OCI-M2 (cell line): Measurements from ENCODE around the gene PAGR1.
"Not testable (repeated sequence)": the region's sequence is repeated elsewhere in the genome, so short reads cannot be mapped to it uniquely, and the experiment has no call there.

Source experiments
- DNase-seq: peaks from one replicate; lab custom pipeline; 2025; ENCODE audit not compliant: unreplicated experiment; lab: John Stamatoyannopoulos, UW

PAGR1 gene

DNA sequence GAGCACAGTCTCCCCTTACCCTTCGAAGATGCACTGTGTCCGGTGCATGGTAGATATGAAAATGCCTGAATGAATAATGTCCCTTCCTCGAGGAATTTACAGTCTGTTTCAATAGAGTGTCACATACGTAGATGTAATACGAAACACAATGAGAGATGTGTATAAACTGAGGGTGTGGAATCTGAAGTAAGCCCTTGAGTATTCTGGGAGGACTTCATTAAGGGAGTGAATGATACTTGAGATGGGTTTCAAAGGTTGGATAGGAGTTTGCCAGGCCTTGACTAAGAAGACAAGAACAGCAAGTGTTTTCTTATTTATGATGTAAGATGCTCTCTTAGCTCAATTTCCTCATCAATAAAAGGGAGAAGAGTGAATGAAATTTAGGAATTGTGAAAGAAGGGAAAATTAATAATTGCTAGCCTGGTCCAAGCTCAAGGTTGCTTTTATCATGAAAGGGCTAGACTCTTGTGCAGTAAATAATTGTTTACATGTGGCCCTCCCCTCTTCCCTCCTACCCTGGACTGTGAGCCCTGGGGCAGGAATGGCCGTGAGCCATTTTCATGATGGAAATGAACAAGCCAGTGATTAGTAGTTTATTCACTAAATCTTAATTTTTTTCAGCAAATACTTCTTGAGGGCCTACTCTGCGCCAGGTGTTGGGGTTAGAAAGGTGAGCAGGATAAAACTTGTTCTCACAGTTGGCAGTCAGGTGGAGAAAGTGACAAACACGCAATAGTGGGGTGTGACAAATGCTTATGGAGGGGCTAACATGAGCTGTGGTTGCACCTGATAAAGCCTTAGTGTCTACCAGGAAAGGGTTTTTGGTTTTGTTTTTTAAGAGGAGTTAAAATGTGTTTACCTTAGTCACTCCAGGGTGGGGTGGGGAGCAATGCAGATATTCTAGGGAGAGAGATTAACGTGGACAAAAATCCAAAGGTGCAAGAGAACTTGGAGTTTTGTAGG lies 23.8 kb upstream of the PAGR1 start:
- DNase-seq: no peak

DNA sequence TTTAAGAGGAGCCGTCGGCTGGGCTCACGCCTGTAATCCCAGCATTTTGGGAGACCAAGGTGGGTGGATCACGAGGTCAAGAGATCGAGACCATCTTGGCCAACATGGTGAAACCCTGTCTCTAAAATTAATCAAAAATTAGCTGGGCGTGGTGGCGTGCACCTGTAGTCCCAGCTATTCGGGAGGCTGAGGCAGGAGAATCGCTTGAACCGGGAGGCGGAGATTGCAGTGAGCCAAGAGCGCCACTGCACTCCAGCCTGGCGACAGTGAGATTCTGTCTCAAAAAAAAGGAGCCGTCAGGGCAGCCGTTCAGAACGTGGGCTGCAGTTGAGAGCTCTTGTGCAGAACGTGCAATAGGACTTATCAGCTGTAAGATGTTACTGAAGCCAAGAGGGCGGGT lies 22.8 kb upstream of the PAGR1 start:
- DNase-seq: not testable (repeated sequence)

DNA sequence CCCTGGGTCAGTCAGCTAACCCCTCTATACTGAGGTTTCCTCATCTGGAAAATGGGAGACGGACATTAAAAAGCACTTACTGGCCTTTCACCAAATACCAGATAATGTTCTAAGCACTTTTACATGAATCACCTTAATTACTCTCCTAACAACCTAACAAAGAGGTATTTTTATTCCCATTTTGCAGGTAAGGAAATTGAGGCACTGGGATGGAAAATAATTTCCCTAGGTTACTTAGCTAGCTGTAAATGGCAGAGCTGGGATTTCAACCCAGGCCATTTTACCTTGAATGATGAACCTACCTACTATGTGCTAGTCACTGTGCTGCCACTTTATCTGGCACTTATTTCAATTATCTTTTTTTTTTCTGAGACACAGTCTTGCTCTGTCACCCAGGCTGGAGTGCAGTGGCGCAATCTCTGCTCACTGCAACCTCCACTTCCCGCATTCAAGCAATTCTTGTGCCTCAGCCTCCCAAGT lies 21.7 kb upstream of the PAGR1 start:
- DNase-seq: no peak

DNA sequence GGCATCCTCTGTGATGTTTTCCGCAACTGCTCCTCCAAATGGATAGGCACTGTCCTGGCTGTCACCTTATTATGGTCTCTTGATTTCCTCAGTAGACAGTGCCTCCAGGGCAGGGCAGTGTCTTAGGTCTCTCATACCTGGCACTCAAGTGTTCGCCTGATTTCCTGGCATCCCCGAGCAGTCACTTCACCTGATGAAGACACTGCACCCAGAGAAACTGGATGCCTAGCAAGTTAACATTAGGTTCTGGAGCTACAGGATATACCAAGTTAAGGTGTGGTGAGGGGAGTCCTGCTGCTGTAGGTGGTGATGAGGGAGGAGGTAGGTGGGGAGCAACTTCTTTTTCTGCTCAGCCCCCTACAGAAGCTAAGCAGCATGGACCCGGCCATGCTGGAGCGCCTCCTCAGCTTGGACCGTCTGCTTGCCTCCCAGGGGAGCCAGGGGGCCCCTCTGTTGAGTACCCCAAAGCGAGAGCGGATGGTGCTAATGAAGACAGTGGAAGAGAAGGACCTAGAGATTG lies 13.5 kb upstream of the PAGR1 start:
- no peak for DNase-seq

DNA sequence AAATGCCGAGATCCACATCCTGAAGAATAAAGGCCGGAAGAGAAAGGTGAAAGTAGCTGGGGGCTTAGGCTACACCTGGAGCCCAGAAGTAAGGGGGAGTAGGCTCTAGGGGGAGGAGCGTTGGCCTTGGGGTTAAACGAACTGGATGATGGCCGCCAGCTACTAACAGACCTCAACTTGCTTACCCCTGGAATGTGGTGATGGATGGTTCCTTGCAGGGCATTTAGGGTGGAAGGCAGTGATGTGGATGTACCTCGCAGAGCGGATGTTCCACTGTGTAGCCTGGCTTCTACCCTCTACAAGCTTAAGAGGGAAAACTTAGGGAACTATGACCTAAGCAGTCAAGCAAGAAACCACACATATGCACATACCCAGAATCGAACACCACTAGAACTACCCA lies 11.9 kb upstream of the PAGR1 start:
- no peak for DNase-seq

DNA sequence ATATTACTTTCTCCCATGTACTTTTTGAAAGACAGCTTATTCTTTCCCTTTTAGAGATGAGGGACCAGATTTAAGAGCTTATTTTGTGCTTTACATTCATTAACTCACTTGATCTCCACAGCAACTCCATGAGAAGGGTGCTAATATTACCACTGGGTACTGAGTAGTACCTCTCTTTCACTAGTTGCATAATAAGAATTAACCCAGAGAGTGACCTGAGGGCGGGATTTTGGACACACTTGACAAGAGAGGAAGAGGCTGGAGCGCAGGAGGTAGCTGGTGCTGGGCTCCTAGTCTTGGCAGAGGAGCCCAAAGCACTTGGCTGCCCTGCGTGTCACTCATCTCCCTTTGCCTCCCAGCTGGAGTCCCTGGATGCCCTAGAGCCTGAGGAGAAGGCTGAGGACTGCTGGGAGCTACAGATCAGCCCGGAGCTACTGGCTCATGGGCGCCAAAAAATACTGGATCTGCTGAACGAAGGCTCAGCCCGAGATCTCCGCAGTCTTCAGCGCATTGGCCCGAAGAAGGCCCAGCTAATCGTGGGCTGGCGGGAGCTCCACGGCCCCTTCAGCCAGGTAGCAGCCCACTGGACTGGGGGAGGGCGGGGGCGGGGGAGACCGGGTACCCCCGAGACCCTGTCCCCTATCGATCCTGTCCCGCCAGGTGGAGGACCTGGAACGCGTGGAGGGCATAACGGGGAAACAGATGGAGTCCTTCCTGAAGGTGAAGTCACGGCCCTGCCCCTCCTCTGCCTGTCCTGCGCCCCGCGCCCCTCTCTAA lies 11.3 kb upstream of the PAGR1 start:
- DNase-seq: no peak

DNA sequence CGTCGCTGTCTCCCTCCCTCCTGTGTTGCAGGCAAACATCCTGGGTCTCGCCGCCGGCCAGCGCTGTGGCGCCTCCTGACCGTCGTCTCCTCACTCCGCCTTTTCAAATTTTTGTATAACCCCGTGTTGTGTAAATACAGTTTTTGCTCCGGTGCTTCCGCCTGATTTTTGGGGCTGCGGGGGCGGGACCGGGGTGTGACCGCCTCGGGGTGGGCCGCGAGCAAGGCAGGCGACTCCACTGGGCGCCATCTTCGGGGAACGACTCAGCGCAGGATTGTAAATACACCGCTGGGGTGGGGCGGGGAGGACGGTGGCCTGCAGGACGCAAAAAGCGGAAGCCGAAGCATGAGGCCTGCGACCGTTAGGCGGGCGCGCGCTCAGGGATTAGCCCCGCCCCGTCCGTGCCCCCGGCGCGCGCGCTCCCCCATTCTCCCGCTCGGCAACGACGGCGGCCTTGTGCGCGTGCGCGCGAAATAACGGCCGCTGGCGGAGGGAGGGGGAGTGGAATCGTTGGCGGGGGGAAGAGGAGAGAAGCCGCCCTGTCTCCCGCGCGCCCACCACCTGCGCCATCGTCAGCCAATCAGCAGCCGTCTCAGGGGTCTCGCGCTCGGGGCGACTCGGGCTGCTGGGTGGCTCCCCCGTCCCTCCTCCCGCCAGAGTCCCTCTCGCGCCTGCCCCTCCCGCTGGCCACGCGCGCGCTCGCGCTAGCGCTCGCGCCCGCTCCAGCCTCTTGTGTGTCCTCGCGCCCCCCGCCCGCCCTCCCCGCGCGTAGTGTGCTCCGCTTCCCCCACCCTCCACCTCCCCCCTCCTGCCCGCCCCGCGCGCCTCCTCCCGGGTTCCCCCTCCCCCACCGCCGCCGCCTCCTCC lies 10.5 kb upstream of the PAGR1 start:
- no peak for DNase-seq

DNA sequence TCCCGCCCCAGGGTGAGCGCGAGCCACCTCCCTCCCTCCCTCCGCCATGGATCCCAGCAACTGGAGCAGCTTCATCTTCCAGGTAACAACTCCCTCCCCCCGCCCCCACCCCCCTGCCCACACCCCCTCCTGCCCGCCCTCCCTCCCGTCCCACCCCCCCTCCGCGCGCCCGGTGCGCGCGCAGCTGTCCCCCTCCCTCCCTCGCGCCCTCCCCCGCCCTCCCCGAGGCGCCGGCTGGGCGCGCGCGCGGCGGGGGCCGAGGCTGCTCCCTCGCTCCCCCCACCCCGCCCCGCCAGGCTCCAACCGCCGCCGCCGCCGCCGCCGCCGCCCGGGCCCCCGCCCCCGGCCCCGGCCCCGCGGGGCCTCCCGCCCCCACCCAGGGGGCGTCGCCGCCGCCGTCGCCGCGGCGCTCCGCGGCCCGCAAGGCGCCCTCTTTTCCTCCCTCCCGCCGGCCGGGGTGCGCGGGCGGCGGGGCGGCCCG lies 9.8 kb upstream of the PAGR1 start, which contains the start of gene MAZ:
TSS of gene MAZ (plus strand) at position 431 of the 481 bp plus-strand sequence. CDS start 173 bp downstream, outside the sequence.
- no peak for DNase-seq

DNA sequence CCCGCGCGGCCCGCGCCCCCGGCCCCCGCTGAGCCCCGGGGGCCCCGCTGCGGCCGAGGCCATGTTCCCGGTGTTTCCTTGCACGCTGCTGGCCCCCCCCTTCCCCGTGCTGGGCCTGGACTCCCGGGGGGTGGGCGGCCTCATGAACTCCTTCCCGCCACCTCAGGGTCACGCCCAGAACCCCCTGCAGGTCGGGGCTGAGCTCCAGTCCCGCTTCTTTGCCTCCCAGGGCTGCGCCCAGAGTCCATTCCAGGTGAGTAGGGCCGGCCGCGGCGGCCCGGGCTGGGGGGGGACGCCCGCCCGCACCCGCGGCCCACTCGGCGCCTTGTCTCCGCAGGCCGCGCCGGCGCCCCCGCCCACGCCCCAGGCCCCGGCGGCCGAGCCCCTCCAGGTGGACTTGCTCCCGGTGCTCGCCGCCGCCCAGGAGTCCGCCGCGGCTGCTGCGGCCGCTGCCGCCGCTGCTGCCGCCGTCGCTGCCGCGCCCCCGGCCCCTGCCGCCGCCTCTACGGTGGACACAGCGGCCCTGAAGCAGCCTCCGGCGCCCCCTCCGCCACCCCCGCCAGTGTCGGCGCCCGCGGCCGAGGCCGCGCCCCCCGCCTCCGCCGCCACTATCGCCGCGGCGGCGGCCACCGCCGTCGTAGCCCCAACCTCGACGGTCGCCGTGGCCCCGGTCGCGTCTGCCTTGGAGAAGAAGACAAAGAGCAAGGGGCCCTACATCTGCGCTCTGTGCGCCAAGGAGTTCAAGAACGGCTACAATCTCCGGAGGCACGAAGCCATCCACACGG lies 9.1 kb upstream of the PAGR1 start:
- no peak for DNase-seq

DNA sequence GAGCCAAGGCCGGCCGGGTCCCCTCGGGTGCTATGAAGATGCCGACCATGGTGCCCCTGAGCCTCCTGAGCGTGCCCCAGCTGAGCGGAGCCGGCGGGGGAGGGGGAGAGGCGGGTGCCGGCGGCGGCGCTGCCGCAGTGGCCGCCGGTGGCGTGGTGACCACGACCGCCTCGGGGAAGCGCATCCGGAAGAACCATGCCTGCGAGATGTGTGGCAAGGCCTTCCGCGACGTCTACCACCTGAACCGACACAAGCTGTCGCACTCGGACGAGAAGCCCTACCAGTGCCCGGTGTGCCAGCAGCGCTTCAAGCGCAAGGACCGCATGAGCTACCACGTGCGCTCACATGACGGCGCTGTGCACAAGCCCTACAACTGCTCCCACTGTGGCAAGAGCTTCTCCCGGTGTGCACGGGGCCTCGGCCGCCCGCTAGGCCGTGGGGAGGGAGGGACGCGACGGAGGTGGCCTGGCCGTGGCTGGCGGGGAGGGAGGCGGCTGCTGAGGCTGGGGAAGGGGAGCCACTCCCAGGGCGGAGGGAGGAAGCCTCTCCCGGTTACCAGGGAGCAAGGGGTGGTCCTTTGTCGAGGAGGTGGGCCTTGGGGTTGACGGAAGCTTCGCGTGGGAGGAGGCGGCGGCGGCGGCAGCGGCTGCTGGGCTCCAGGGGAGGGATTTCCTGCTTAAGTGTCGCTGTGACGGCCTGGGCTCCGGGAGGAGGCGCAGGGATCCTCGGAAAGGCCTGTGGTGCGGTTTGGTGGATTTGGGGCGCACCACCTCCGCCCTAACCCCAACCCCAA lies 8.3 kb upstream of the PAGR1 start:
- no peak for DNase-seq

DNA sequence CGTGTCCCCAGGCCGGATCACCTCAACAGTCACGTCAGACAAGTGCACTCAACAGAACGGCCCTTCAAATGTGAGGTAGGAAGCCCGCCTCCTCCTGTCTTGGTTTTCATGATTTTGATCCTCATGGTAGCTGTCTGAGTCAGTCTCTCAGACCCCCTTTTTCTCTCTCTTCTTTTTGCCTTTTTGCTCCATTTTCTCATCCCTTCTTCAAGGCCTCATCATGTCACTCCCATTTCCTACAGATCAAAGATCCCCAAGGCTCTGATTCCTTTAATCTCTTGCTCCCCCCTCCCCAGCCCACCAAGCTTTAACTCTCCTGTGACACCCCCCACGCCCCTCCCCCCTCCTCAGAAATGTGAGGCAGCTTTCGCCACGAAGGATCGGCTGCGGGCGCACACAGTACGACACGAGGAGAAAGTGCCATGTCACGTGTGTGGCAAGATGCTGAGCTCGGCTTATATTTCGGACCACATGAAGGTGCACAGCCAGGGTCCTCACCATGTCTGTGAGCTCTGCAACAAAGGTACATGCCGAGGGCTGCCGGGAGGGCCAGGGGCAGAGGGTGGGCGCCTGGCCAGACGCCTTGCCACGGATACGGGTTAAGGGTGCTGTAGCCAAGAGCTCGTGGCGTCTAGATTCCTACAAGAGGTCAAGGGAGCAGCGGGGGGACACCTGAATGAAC lies 7.6 kb upstream of the PAGR1 start:
- no peak for DNase-seq

DNA sequence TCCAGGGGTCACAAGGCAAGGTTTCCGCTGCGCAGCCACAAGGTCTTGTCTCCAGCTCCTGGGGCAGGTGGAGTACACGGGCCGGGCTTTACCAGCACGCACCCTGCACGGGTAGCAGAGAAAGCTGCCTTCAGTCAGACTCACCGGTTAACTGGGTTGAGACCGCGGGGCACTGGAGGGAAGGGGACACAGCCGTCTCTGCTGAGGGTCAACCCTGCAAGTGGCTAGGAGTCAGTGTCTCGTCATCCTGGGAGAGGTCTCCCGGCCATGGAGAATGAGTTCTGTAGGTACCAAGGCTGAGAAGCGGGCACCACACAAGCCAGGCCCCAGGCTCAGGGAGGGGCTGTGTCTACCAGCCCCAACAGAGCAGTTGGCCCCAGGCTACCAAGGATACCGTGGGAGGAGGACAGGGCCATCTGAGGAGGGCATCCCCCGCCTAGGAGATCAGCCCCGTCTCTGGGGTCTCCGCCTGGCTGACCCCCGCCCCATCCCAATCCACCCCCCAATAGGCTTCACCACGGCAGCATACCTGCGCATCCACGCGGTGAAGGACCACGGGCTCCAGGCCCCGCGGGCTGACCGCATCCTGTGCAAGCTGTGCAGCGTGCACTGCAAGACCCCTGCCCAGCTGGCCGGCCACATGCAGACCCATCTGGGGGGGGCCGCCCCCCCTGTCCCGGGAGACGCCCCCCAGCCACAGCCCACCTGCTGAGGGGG lies 6.8 kb upstream of the PAGR1 start:
- DNase-seq: no peak

DNA sequence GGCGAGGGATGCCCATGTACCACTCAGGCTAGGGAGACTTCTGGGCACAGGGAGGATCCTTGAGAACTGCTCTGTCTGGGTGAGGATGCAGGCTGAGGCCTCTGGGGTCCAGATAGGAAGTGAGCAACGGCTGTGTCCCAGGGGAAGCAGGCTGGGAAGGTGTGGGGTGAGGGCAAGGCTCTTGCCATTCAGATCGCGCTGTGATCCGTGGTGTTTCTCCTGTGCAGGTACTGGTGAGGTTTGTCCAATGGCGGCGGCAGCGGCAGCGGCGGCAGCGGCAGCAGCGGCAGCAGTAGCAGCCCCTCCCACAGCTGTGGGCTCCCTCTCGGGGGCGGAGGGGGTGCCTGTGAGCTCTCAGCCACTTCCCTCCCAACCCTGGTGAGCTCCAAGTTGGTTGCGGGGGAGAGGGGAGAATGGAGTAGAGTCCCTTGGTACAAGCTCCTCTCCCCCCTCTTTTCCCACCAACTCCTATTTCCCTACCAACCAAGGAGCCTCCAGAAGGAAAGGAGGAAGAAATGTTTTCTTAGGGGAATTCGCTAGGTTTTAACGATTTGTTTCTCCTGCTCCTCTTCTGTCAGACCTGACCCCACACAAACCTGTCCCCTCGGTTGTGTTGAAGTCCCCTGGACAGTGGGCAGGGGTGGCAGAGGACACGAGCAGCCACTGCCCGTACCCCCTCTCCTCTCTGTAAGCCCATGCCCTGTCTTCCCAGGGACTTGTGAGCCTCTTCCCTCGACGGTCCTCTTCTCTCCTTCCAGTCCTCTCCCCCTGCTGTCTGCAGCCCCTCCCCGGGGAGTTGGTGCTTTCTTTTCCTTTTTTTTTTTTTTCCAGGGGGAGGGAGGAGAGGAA lies 5.9 kb upstream of the PAGR1 start:
- no peak for DNase-seq

DNA sequence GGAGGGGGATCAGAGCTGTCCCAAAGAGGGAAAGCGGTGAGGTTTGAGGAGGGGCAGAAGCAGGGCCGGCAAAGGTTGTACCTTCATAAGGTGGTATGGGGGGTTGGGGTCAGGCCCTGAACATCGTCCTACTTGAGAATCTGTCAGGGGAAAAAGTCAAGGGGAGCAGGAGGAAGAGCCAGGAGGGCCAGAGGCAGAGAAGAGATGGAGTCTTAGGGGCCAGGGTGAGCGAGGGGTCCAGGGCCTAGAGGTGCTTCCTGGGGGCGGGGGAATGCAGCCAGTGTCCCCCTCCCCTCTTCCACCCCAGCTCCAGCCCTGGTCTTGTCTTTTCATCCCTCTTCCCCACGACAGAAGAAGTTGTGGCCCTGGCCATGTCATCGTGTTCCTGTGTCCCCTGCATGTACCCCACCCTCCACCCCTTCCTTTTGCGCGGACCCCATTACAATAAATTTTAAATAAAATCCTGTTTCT lies 5.2 kb upstream of the PAGR1 start:
- DNase-seq: no peak

DNA sequence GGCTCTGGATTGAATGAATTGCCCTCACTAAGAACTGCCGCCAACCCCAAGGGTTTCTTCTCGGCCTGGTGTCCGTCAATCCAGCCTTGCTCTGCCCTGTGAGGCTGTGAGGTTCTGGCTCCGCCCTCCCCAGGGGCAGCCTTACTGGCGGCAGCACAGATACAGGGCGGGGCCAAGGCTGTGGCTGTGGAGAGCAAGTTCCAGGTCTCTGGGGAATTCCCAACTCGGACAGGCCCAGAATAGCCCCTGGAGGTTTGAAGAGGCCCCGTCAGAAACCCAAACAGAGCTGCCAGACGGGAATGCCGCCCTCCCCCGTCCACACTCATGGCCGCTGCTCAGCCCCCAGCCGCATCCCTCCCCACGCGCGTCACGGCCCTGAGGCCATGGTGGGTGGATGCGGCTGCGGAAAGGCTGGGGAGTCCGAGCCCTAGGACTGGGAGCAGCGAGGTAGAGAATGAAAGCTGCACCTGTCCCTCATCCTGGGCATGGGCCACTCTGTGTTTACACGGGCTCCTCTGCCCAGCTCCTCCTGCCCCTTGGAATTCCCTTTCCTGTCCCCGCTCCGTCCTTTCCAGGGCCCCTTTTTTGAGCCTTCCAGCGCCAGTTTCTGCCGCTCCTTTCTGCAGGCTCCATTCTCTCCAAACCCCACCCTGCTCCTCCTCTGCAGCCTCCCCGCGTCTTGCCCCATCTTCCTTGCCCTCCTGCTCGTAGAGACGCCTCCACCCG lies 4.6 kb upstream of the PAGR1 start:
- no peak for DNase-seq
